HepG2 (cell line): Measurements from ENCODE around the gene IGFALS. TPM values are rescaled to one million over a fixed set of nuclear protein-coding genes. Genes with fewer than 3 reads are reported as not detected.
A peak's percentile ranks its signal among the peaks of the same experiment; 100 is the strongest.

ENCODE experiments used
- CCAR2 ChIP-seq: fragments of 200-400 bp; formaldehyde crosslinking; optimal IDR thresholded peaks from 2 replicates; pipeline ENCODE3; 2018; ENCODE audit warnings: low read depth, mild to moderate bottlenecking, low read length, moderate library complexity
- ESRRA ChIP-seq: sonication (generic); formaldehyde crosslinking; IDR thresholded peaks from 2 replicates; pipeline ENCODE4 v1.5.1; 2020; ENCODE audit warnings: mild to moderate bottlenecking, low read depth, missing genetic modification reagents
- KDM1A ChIP-seq: IDR thresholded peaks from 2 replicates; pipeline ENCODE4 v1.6.1; 2016; ENCODE audit warnings: missing compliant biosample characterization
- NFKBIZ ChIP-seq: IDR thresholded peaks from 2 replicates; pipeline ENCODE4 v1.6.1; 2018; ENCODE audit warnings: missing genetic modification reagents, missing compliant biosample characterization
- NR2F6 ChIP-seq, 2 experiments: IDR thresholded peaks; 2 replicates each; pipeline ENCODE4 v1.6.1; 2016; ENCODE audit warnings: antibody characterized with exemption in 1 of 2, mild to moderate bottlenecking in 1 of 2
- POGZ ChIP-seq: sonication (generic); formaldehyde crosslinking; IDR thresholded peaks from 2 replicates; pipeline ENCODE4 v1.4.0; 2020; ENCODE audit warnings: mild to moderate bottlenecking, missing genetic modification reagents
- RCOR2 ChIP-seq: IDR thresholded peaks from 2 replicates; pipeline ENCODE4 v1.6.1; 2016; ENCODE audit warnings: missing biosample characterization, missing genetic modification reagents
- RELA ChIP-seq: sonication (generic); formaldehyde crosslinking; IDR thresholded peaks from 2 replicates; pipeline ENCODE4 v1.4.0; 2020; ENCODE audit warnings: missing genetic modification reagents
- SNAI1 ChIP-seq: sonication (generic); formaldehyde crosslinking; IDR thresholded peaks from 2 replicates; pipeline ENCODE4 v1.5.0; 2020; ENCODE audit warnings: mild to moderate bottlenecking, missing genetic modification reagents, borderline replicate concordance
- ZC3H13 ChIP-seq: sonication (generic); formaldehyde crosslinking; IDR thresholded peaks from 2 replicates; pipeline ENCODE4 v1.8.1; 2023; ENCODE audit warnings: mild to moderate bottlenecking, missing genetic modification reagents, moderate library complexity
- ZNF335 ChIP-seq: sonication (generic); formaldehyde crosslinking; IDR thresholded peaks from 2 replicates; pipeline ENCODE4 v1.4.0; 2020; ENCODE audit warnings: missing genetic modification reagents
- polyA plus RNA-seq, 8 experiments: library from polyadenylated mRNA; depleted of rRNA in 3 of 8; stranded (reverse) in 7 of 8; unstranded in 1 of 8; fragments of >200 nt; fragmentation: Illumina TruSeq in 4 of 8; extraction: Trizol in 4 of 8; gene quantifications; 2 replicates each; pipeline versions ENCODE4 v1.2.1 to v1.2.3, GENCODE V29; 2011 to 2016; ENCODE audit warnings: low read depth in 4 of 8, missing spikeins in 1 of 8, mixed read lengths in 1 of 8; ENCODE audit not compliant: insufficient read depth in 1 of 8
- total RNA-seq, 5 experiments: library from RNA; depleted of rRNA; stranded (reverse); fragments of >200 nt; fragmentation: Illumina TruSeq; extraction: Trizol; gene quantifications; 2 replicates each; pipeline ENCODE4 v1.2.3, GENCODE V29; 2016; ENCODE audit warnings: low read depth in 1 of 5
- TF ChIP-seq, protein P1 (sequence below), 2 experiments: fragments of 450-650 bp in 1 of 2; sonication (generic) in 1 of 2; formaldehyde crosslinking in 1 of 2; IDR thresholded peaks; 2 replicates each; pipeline versions ENCODE4 v1.6.1 to v1.8.0; 2016 to 2022; ENCODE audit warnings: antibody characterized with exemption in 1 of 2, mild to moderate bottlenecking in 1 of 2, missing genetic modification reagents in 1 of 2
- TF ChIP-seq, protein P2 (sequence below): sonication (generic); formaldehyde crosslinking; IDR thresholded peaks from 2 replicates; pipeline ENCODE4 v1.4.0; 2020; ENCODE audit warnings: missing genetic modification reagents
- TF ChIP-seq, protein P3 (sequence below): sonication (generic); formaldehyde crosslinking; IDR thresholded peaks from 2 replicates; pipeline ENCODE4 v1.4.0; 2020; ENCODE audit warnings: missing genetic modification reagents

IGFALS gene
- total and polyA plus RNA-seq, 2 of the 13 experiments (the other 11 are each of a cell fraction or from before 2014, with no cell fraction given) = 0.34 to 2.4 TPM

DNA sequence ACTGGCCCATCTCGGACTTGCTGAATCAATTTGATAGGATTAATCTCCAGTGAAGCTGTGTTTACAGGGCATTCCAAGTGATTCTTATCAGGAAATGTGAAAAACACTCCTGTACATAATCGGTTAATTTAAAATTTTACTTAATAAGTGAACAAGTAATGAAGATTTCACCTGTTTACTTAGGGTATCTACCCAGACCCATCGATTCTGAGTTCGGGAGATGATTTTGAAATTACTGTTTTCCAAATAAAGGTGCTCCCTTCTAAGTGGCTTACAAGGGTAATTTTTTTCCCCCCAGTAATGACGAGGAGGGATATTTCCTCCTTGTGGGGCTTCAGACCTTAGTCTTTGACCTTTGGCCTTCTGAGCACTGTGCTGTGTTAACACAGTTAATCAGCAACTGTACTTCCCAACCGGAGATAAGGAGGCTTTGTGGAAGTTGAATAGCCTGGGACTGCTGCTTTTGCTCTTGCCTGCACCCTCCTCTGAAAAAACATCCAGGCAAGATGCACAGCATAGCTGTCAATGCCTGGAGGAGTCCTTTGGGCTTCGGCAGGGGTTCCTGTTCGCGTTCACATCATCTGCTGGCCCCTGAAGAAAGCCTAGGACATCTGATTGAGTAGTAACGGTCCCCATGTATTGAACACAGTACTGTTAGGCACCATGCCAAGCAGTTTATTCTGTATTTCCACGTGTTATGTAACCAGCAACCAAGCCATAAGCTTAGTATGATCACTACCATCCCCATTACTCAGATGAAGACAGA lies 35.3 kb upstream of the IGFALS start (continued):
- TF ChIP-seq, protein P1, sequence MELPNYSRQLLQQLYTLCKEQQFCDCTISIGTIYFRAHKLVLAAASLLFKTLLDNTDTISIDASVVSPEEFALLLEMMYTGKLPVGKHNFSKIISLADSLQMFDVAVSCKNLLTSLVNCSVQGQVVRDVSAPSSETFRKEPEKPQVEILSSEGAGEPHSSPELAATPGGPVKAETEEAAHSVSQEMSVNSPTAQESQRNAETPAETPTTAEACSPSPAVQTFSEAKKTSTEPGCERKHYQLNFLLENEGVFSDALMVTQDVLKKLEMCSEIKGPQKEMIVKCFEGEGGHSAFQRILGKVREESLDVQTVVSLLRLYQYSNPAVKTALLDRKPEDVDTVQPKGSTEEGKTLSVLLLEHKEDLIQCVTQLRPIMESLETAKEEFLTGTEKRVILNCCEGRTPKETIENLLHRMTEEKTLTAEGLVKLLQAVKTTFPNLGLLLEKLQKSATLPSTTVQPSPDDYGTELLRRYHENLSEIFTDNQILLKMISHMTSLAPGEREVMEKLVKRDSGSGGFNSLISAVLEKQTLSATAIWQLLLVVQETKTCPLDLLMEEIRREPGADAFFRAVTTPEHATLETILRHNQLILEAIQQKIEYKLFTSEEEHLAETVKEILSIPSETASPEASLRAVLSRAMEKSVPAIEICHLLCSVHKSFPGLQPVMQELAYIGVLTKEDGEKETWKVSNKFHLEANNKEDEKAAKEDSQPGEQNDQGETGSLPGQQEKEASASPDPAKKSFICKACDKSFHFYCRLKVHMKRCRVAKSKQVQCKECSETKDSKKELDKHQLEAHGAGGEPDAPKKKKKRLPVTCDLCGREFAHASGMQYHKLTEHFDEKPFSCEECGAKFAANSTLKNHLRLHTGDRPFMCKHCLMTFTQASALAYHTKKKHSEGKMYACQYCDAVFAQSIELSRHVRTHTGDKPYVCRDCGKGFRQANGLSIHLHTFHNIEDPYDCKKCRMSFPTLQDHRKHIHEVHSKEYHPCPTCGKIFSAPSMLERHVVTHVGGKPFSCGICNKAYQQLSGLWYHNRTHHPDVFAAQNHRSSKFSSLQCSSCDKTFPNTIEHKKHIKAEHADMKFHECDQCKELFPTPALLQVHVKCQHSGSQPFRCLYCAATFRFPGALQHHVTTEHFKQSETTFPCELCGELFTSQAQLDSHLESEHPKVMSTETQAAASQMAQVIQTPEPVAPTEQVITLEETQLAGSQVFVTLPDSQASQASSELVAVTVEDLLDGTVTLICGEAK (IDR thresholded peaks at IDR 0.05) = no peak
- TF ChIP-seq, protein P1 (CRISPR knock-in tag; IDR thresholded peaks at IDR 0.05) = peak; percentile 42; the same call in 1 of the 2 replicates
- TF ChIP-seq CCAR2 = no peak
- no peak for TF ChIP-seq POGZ (CRISPR knock-in tag)
- no peak for TF ChIP-seq RELA (CRISPR knock-in tag)
- TF ChIP-seq, protein P2, sequence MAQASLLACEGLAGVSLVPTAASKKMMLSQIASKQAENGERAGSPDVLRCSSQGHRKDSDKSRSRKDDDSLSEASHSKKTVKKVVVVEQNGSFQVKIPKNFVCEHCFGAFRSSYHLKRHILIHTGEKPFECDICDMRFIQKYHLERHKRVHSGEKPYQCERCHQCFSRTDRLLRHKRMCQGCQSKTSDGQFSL (CRISPR knock-in tag) = no peak
- TF ChIP-seq ESRRA (CRISPR knock-in tag) = peak; percentile 55; the same call in 1 of the 2 replicates
- peak; percentile 53; the same call in 1 of the 2 replicates for TF ChIP-seq RCOR2 (CRISPR knock-in tag)
- TF ChIP-seq ZC3H13 (CRISPR knock-in tag) = peak; percentile 99
- TF ChIP-seq, protein P3, sequence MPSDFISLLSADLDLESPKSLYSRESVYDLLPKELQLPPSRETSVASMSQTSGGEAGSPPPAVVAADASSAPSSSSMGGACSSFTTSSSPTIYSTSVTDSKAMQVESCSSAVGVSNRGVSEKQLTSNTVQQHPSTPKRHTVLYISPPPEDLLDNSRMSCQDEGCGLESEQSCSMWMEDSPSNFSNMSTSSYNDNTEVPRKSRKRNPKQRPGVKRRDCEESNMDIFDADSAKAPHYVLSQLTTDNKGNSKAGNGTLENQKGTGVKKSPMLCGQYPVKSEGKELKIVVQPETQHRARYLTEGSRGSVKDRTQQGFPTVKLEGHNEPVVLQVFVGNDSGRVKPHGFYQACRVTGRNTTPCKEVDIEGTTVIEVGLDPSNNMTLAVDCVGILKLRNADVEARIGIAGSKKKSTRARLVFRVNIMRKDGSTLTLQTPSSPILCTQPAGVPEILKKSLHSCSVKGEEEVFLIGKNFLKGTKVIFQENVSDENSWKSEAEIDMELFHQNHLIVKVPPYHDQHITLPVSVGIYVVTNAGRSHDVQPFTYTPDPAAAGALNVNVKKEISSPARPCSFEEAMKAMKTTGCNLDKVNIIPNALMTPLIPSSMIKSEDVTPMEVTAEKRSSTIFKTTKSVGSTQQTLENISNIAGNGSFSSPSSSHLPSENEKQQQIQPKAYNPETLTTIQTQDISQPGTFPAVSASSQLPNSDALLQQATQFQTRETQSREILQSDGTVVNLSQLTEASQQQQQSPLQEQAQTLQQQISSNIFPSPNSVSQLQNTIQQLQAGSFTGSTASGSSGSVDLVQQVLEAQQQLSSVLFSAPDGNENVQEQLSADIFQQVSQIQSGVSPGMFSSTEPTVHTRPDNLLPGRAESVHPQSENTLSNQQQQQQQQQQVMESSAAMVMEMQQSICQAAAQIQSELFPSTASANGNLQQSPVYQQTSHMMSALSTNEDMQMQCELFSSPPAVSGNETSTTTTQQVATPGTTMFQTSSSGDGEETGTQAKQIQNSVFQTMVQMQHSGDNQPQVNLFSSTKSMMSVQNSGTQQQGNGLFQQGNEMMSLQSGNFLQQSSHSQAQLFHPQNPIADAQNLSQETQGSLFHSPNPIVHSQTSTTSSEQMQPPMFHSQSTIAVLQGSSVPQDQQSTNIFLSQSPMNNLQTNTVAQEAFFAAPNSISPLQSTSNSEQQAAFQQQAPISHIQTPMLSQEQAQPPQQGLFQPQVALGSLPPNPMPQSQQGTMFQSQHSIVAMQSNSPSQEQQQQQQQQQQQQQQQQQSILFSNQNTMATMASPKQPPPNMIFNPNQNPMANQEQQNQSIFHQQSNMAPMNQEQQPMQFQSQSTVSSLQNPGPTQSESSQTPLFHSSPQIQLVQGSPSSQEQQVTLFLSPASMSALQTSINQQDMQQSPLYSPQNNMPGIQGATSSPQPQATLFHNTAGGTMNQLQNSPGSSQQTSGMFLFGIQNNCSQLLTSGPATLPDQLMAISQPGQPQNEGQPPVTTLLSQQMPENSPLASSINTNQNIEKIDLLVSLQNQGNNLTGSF (CRISPR knock-in tag) = no peak
- TF ChIP-seq NFKBIZ (CRISPR knock-in tag) = peak; percentile 43; the same call in 1 of the 2 replicates
- no peak for TF ChIP-seq KDM1A (CRISPR knock-in tag)
- TF ChIP-seq ZNF335 (CRISPR knock-in tag) = 0 out of 2 replicates have a peak, but pooled peaks have one; percentile 54
- TF ChIP-seq SNAI1 (CRISPR knock-in tag) = no peak
- peak; percentile 97 for TF ChIP-seq NR2F6 (IDR thresholded peaks at IDR 0.05)
- TF ChIP-seq NR2F6 (CRISPR knock-in tag; IDR thresholded peaks at IDR 0.05) = peak; percentile 98
